ENCODE data around the gene FBXO44. TPM values are rescaled to one million over a fixed set of nuclear protein-coding genes. Genes with fewer than 3 reads are reported as not detected.

FBXO44 gene
- total RNA-seq, 4 donors from 2014 or later = 17.2 to 56.3 (median 28.1) TPM

GRCh38 chr1:11712285-11712684 is 57.6 kb downstream of the FBXO44 start:
- Histone ChIP-seq H3K27ac (no peak overlapping the region), H3K4me3 (no peak overlapping the region), H3K9me3 (no peaks in the 10 kb centered on the region), H3K36me3 (no peaks in the 10 kb centered on the region), H3K27me3 (peaks cover 15% of the 10 kb centered on the region), H3K4me1 (peaks cover 4% of the 10 kb centered on the region)
- TF ChIP-seq EP300 (IDR thresholded peaks at IDR 0.05) (no peak), POLR2AphosphoS5 (IDR thresholded peaks at IDR 0.05) (no peak), POLR2A (IDR thresholded peaks at IDR 0.05) (no peak), CTCF (IDR thresholded peaks at IDR 0.05) (no peak)
- WGBS = 80% methylated on average over 1 of the region's 8 CpGs
- no peak for DNase-seq (ENCODE audit: low spot score in 2 of 2)

Other genes starting within 250 kb of the FBXO44 start
- gene DISP3, start 175.7 kb upstream of the FBXO44 start, total RNA-seq = not detected
- 10 to 100 TPM in 3 of 4 donors, 1 to 10 TPM in 1; 8.2 to 16.7 (median 13.5) TPM for gene FBXO2, start 448 bp upstream of the FBXO44 start, total RNA-seq
- 10 to 100 TPM; 13.7 to 21.5 (median 15.9) TPM for gene FBXO6, start 9.3 kb downstream of the FBXO44 start, total RNA-seq
- gene MAD2L2, start 26.3 kb downstream of the FBXO44 start, total RNA-seq = 10 to 100 TPM; 25.4 to 35.0 (median 32.7) TPM
- under 1 TPM in 3 of 4 donors, not detected in 1; 0.08 to 0.10 (median 0.08) TPM for gene DRAXIN, start 36.8 kb downstream of the FBXO44 start, total RNA-seq
- gene AGTRAP, start 81.3 kb downstream of the FBXO44 start, total RNA-seq = 10 to 100 TPM; 34.7 to 52.5 (median 47.2) TPM
- 1 to 10 TPM in 2 of 4 donors, not detected in 2; 1.1 to 6.1 TPM for gene C1orf167, start 107.3 kb downstream of the FBXO44 start, total RNA-seq
- gene MTHFR, start 151.1 kb downstream of the FBXO44 start, total RNA-seq = 10 to 100 TPM; 35.0 to 57.5 (median 39.7) TPM
- gene CLCN6, start 151.3 kb downstream of the FBXO44 start, total RNA-seq = 10 to 100 TPM in 2 of 4 donors, 1 to 10 TPM in 2; 6.2 to 22.5 (median 10.2) TPM
- not detected for gene NPPA, start 192.9 kb downstream of the FBXO44 start, total RNA-seq
- gene NPPB, start 204.1 kb downstream of the FBXO44 start, total RNA-seq = not detected